VCaP (cell line): ENCODE measurements around the gene PTPRN2.
"Not testable (repeated sequence)": the region's sequence is repeated elsewhere in the genome, so short reads cannot be mapped to it uniquely, and the experiment has no call there.

ENCODE experiments used
- H3K27ac ChIP-seq: fragments of 450-650 bp; 2 replicates; pipeline ENCODE4 v1.5.1; 2017
- CTCF ChIP-seq: fragments of 450-650 bp; conservative IDR thresholded peaks from 2 replicates; pipeline ENCODE4 v1.5.1; 2017; ENCODE audit warnings: mild to moderate bottlenecking, moderate library complexity

PTPRN2 gene

GRCh38 chr7:158350166-158350900 lies 237.3 kb downstream of the PTPRN2 start:
- TF ChIP-seq CTCF, result no peak

GRCh38 chr7:158348446-158348845 lies 239.2 kb downstream of the PTPRN2 start:
- no peak for TF ChIP-seq CTCF
- H3K27ac ChIP-seq, result no peak overlapping the region

More at GRCh38 chr7:158350166-158350900, 237.3 kb downstream of the PTPRN2 start:
- no peak overlapping the region for H3K27ac ChIP-seq

- H3K27ac ChIP-seq, result not testable (repeated sequence)
These were observed 239.6 kb downstream of the PTPRN2 start for GRCh38 chr7:158348039-158348438.

- no peak overlapping the region for H3K27ac ChIP-seq
- TF ChIP-seq CTCF, result no peak
These were observed 241.9 kb downstream of the PTPRN2 start for GRCh38 chr7:158345731-158346130.

- TF ChIP-seq CTCF, result no peak
- H3K27ac ChIP-seq, result no peak overlapping the region
These were observed 242.8 kb downstream of the PTPRN2 start for GRCh38 chr7:158344706-158345300.

GRCh38 chr7:158343936-158344455 lies 243.6 kb downstream of the PTPRN2 start:
- H3K27ac ChIP-seq, result no peak overlapping the region
- no peak for TF ChIP-seq CTCF

- no peak for TF ChIP-seq CTCF
These were observed 244.1 kb downstream of the PTPRN2 start for GRCh38 chr7:158343526-158343925.

GRCh38 chr7:158341097-158341496 lies 246.5 kb downstream of the PTPRN2 start:
- H3K27ac ChIP-seq, result not testable (repeated sequence)

More at GRCh38 chr7:158343526-158343925, 244.1 kb downstream of the PTPRN2 start:
- no peak overlapping the region for H3K27ac ChIP-seq

- H3K27ac ChIP-seq, result not testable (repeated sequence)
These were observed 250.7 kb downstream of the PTPRN2 start for GRCh38 chr7:158336952-158337351.

GRCh38 chr7:158332516-158332915 lies 255.1 kb downstream of the PTPRN2 start:
- H3K27ac ChIP-seq, result not testable (repeated sequence)

- not testable (repeated sequence) for H3K27ac ChIP-seq
These were observed 255.7 kb downstream of the PTPRN2 start for GRCh38 chr7:158331826-158332450.
